ENCODE data around the gene SPIN2A.
A peak's percentile ranks its signal among the peaks of the same experiment; 100 is the strongest.
"Not testable (repeated sequence)": the region's sequence is repeated elsewhere in the genome, so short reads cannot be mapped to it uniquely, and the experiment has no call there.

SPIN2A gene

DNA sequence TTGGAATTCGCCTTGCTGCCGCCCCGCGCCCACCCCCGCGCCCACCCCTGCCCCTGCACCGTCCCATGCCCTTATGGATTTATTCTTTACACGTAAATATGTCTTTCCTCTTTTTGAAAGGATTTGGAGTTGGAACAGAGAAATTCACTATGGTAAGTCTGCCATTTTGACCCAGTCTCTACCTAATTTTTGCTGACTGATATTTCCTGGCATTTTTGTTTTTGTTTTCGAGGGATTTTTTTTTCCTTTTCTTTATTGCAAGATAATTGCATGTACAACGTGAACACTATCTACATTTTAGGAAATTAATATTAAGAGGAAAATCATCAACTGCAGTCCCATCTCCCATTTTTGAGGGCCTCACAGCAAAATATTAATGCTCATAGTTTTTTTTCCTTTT is 15.4 kb downstream of the SPIN2A start:
- peaks cover 6% of the 10 kb centered on the region for H3K4me1 ChIP-seq (ENCODE audit: low read depth, poor library complexity, severe bottlenecking)
- H3K27me3 ChIP-seq (ENCODE audit: insufficient read depth, low read depth): no peaks in the 10 kb centered on the region
- no peak overlapping the region for H3K4me3 ChIP-seq (IDR thresholded peaks at IDR 0.05; ENCODE audit: insufficient read depth, low read depth, low read length)
- peak overlapping the region; percentile 58; the same call in 1 of the 2 replicates for H3K9ac ChIP-seq
- peak overlapping the region; percentile 57 for H3K4me2 ChIP-seq
- H2AFZ ChIP-seq (ENCODE audit: low read depth): peak overlapping the region; percentile 66
- H4K20me1 ChIP-seq (ENCODE audit: insufficient read depth): no peaks in the 10 kb centered on the region
- no peaks in the 10 kb centered on the region for H3K36me3 ChIP-seq (ENCODE audit: insufficient read depth)
- no peaks in the 10 kb centered on the region for H3K79me2 ChIP-seq (ENCODE audit: insufficient read depth, low read depth)
- H3K27ac ChIP-seq: no peak overlapping the region
- TF ChIP-seq, protein P1, sequence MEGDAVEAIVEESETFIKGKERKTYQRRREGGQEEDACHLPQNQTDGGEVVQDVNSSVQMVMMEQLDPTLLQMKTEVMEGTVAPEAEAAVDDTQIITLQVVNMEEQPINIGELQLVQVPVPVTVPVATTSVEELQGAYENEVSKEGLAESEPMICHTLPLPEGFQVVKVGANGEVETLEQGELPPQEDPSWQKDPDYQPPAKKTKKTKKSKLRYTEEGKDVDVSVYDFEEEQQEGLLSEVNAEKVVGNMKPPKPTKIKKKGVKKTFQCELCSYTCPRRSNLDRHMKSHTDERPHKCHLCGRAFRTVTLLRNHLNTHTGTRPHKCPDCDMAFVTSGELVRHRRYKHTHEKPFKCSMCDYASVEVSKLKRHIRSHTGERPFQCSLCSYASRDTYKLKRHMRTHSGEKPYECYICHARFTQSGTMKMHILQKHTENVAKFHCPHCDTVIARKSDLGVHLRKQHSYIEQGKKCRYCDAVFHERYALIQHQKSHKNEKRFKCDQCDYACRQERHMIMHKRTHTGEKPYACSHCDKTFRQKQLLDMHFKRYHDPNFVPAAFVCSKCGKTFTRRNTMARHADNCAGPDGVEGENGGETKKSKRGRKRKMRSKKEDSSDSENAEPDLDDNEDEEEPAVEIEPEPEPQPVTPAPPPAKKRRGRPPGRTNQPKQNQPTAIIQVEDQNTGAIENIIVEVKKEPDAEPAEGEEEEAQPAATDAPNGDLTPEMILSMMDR (conservative IDR thresholded peaks at IDR 0.05; ENCODE audit: low read depth, low read length): no peak

DNA sequence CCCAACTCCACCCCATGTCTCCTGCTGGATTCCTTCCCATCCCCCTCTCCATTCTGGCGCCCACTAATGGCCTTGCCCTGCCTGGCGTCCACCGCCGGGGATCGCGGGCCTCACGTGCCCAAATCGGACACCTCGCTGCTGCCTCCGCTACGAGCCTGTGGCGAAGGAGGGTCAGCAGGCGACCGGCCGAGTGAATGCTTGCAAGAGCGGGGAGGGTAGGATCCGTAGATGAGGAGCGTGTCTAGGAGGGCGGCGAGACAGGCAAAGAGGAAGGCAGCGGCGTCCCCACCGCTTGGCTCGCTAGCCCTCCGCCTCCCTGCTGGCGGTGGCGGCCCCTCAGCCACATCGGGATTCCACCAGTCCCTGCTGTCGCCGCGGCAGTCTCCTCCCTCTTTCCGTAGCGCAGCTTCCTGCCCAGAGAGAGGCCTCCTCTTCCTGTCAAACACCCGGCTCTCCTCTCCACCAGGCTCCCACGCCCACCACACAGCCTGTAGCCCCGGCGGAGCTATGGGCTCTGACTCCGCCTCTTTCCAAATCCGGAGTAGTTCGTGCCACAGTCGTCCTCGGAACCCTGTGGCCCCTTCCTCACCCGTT is 15.9 kb downstream of the SPIN2A start, which contains the start of gene SPIN2B:
SPIN2B (minus strand) TSS at position 387 of the 594 bp plus-strand sequence.
- TF ChIP-seq, protein P1 (conservative IDR thresholded peaks at IDR 0.05; ENCODE audit: low read depth, low read length): no peak
- peaks cover 6% of the 10 kb centered on the region for H3K4me1 ChIP-seq (ENCODE audit: low read depth, poor library complexity, severe bottlenecking)
- peak within 1 kb of the TSS; percentile 58; the same call in 1 of the 2 replicates for H3K9ac ChIP-seq
- no peak within 1 kb of the TSS for H3K27ac ChIP-seq
- no peaks in the 10 kb centered on the region for H3K79me2 ChIP-seq (ENCODE audit: insufficient read depth, low read depth)
- H2AFZ ChIP-seq (ENCODE audit: low read depth): peak within 1 kb of the TSS; percentile 66
- no peaks in the 10 kb centered on the region for H3K27me3 ChIP-seq (ENCODE audit: insufficient read depth, low read depth)
- H3K4me3 ChIP-seq (IDR thresholded peaks at IDR 0.05; ENCODE audit: insufficient read depth, low read depth, low read length): no peak within 1 kb of the TSS
- H4K20me1 ChIP-seq (ENCODE audit: insufficient read depth): no peaks in the 10 kb centered on the region
- H3K4me2 ChIP-seq: peak within 1 kb of the TSS; percentile 57
- H3K36me3 ChIP-seq (ENCODE audit: insufficient read depth): no peaks in the 10 kb centered on the region

DNA sequence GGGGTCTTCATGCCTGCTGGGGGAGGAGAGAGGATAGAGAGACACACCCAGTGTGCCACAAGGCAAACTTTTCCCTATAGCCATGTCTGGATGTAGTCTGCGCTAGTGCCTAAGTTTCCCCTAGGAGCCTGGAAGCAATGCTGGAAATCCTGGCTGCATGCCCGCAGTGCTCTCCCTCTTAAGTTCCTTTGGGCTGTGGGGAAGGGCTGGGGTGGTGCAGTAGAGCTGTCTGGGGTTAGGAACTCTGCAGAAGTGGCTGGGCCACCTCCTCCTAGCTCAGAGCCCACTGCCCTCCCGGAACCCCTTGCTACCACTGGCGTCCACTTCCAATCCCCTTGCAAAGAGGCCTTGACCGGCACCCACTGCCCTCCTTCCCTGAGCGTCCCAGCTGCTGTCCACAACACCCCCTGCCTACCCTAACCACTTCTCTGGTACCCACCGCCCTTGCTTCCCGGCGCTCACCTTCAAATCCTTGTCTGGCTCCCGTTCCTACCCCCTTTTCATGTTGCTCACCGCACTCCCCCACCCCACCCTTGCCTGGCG is 16.5 kb downstream of the SPIN2A start:
- not testable (repeated sequence) for H3K27ac ChIP-seq; H4K20me1 ChIP-seq (ENCODE audit: insufficient read depth)
- H2AFZ ChIP-seq (ENCODE audit: low read depth): peak overlapping the region; percentile 66; the same call in 1 of the 2 replicates

GRCh38 chrX:57119416-57119815 is 17.8 kb downstream of the SPIN2A start:
- TF ChIP-seq, protein P1 (conservative IDR thresholded peaks at IDR 0.05; ENCODE audit: low read depth, low read length): no peak
- Histone ChIP-seq H3K27ac (no peak overlapping the region), H3K36me3 (ENCODE audit: insufficient read depth) (no peaks in the 10 kb centered on the region), H3K4me3 (IDR thresholded peaks at IDR 0.05; ENCODE audit: insufficient read depth, low read depth, low read length) (no peak overlapping the region), H4K20me1 (ENCODE audit: insufficient read depth) (no peaks in the 10 kb centered on the region), H3K27me3 (ENCODE audit: insufficient read depth, low read depth) (no peaks in the 10 kb centered on the region), H3K9ac (no peak overlapping the region), H3K79me2 (ENCODE audit: insufficient read depth, low read depth) (no peaks in the 10 kb centered on the region), H3K4me2 (no peak overlapping the region), H2AFZ (ENCODE audit: low read depth) (no peak overlapping the region), H3K4me1 (ENCODE audit: low read depth, poor library complexity, severe bottlenecking) (peaks cover 6% of the 10 kb centered on the region)

More for the DNA sequence above, 16.5 kb downstream of the SPIN2A start:
- not testable (repeated sequence) for H3K4me3 ChIP-seq (IDR thresholded peaks at IDR 0.05; ENCODE audit: insufficient read depth, low read depth, low read length); H3K79me2 ChIP-seq (ENCODE audit: insufficient read depth, low read depth); H3K4me1 ChIP-seq (ENCODE audit: low read depth, poor library complexity, severe bottlenecking); H3K27me3 ChIP-seq (ENCODE audit: insufficient read depth, low read depth); H3K36me3 ChIP-seq (ENCODE audit: insufficient read depth)
- Histone ChIP-seq H3K4me2 (peak overlapping the region; percentile 57; the same call in 1 of the 2 replicates), H3K9ac (peak overlapping the region; percentile 58; the same call in 1 of the 2 replicates)

DNA sequence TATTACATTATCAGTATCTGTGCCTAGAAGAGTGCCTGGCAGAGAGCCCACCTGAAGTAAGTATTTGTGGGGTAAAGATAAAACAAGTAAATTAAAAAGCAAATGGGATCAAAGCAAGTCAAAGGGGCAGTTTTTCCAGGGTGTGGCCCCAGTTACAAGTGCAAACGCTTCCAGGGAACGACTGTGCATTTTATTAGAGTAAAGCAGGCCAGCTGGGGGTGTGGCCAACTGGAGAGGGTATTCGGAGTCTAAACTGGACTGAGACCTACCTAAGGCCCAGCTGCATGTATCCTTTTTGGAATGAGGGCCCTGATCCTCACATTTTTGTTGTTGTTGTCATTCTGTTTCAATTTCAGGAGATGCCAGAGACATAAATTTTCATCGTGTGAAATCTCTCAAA is 19.6 kb downstream of the SPIN2A start:
- not testable (repeated sequence) for H3K79me2 ChIP-seq (ENCODE audit: insufficient read depth, low read depth); H3K27me3 ChIP-seq (ENCODE audit: insufficient read depth, low read depth); H4K20me1 ChIP-seq (ENCODE audit: insufficient read depth); H3K4me1 ChIP-seq (ENCODE audit: low read depth, poor library complexity, severe bottlenecking); H2AFZ ChIP-seq (ENCODE audit: low read depth); H3K9ac ChIP-seq; H3K36me3 ChIP-seq (ENCODE audit: insufficient read depth); H3K4me2 ChIP-seq; H3K27ac ChIP-seq; H3K4me3 ChIP-seq (IDR thresholded peaks at IDR 0.05; ENCODE audit: insufficient read depth, low read depth, low read length)
